GM12891 (cell line): ENCODE data around the gene KIR2DL1.
"Not testable (repeated sequence)": the region's sequence is repeated elsewhere in the genome, so short reads cannot be mapped to it uniquely, and the experiment has no call there.

Experiments
- DNase-seq: peaks from one replicate; pipeline ENCODE4 v3.0.0; 2011; ENCODE audit warnings: low spot score; ENCODE audit not compliant: insufficient read length
- FAIRE-seq: peaks from 2 replicates; lab custom pipeline; 2011; peaks lifted over from hg19 to GRCh38; lab: Jason Lieb, UNC
- PAX5 ChIP-seq: IDR thresholded peaks from 2 replicates; pipeline ENCODE4 v1.6.1; 2011; ENCODE audit warnings: low read length, moderate library complexity, mild to moderate bottlenecking; ENCODE audit not compliant: insufficient read depth, severe bottlenecking
- POLR2A ChIP-seq: IDR thresholded peaks from 2 replicates; pipeline ENCODE4 v1.6.1; 2011; ENCODE audit warnings: low read depth, low read length, control low read depth
- POLR2AphosphoS5 ChIP-seq: IDR thresholded peaks from 2 replicates; pipeline ENCODE4 v1.6.1; 2011; ENCODE audit warnings: low read depth, low read length, control low read depth
- POU2F2 ChIP-seq: IDR thresholded peaks from 2 replicates; pipeline ENCODE4 v1.6.1; 2011; ENCODE audit warnings: low read depth, mild to moderate bottlenecking, control low read depth, low read length, moderate library complexity
- SPI1 ChIP-seq: IDR thresholded peaks from 2 replicates; pipeline ENCODE4 v1.6.1; 2011; ENCODE audit warnings: low read depth, low read length, control low read depth
- TAF1 ChIP-seq: IDR thresholded peaks from 2 replicates; pipeline ENCODE4 v1.6.1; 2011; ENCODE audit warnings: low read depth, low read length, control low read depth

Gene KIR2DL1

DNA sequence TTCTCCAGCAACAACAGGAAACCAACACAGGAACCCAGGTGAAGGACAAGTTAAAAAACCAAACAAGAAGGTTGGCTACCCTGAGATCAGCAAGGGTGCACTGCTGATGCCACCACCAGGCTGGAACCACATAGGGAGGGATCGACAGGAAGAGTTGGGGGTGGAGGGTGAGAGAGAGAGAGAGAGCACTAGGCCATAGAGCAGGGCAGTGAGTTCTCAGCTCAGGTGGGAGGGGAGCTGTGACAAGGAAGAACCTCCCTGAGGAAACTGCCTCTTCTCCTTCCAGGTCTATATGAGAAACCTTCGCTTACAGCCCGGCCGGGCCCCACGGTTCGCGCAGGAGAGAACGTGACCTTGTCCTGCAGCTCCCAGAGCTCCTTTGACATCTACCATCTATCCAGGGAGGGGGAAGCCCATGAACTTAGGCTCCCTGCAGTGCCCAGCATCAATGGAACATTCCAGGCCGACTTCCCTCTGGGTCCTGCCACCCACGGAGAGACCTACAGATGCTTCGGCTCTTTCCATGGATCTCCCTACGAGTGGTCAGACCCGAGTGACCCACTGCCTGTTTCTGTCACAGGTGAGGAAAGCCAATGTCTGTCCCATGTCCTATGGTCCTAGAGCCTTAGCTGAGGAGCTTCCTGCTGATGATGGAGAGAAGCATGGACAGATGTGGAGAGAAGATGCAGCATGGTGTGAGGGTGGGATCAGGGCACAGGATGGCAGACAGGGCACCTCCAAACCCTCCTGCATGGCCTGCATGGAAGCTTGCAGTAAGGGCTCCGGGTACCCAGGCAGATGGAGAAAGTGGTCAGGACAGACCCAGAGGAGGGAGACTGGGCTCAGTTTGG, 36.3 kb downstream of the KIR2DL1 start:
- DNase-seq (no peak), FAIRE-seq (no peak)
- no peak for TF ChIP-seq PAX5

DNA sequence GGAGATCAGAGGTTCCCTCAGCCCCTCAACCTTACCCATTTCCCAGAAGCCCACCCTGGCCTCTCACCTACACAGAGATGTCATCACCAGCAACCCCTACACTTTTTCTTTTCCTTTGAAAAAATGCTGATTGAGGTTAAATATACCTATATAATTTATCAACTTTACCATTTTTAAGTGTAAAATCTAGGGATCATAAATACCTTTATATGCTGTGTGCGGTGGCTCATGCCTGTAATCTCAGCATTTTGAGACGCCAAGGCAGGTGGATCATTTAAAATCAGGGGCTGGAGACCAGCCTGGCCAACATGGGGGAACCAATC, 36.9 kb downstream of the KIR2DL1 start:
- DNase-seq = no peak
- TF ChIP-seq TAF1 = no peak
- TF ChIP-seq SPI1 = no peak
- no peak for TF ChIP-seq POLR2A
- no peak for TF ChIP-seq PAX5
- TF ChIP-seq POLR2AphosphoS5 = no peak
- no peak for TF ChIP-seq POU2F2
- no peak for FAIRE-seq

DNA sequence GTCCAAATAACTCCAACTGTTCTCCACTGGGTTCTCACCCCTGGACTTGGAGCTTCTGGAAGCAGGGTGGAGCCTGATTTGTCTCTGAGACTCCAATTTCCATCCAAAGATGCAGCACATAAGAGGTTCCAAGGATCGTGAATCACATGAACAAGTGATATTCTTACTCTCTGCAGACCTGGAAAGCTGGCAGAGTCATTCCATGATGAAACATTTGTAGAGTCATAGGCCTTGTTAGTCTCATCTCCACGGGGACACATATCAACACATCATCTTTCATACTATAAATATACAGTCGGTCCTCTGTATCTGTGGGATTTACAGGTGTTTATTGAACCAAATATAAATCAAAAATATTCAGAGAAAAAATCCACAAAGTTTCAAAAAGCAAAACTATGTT, 45.0 kb downstream of the KIR2DL1 start:
- FAIRE-seq, DNase-seq: not testable (repeated sequence)

DNA sequence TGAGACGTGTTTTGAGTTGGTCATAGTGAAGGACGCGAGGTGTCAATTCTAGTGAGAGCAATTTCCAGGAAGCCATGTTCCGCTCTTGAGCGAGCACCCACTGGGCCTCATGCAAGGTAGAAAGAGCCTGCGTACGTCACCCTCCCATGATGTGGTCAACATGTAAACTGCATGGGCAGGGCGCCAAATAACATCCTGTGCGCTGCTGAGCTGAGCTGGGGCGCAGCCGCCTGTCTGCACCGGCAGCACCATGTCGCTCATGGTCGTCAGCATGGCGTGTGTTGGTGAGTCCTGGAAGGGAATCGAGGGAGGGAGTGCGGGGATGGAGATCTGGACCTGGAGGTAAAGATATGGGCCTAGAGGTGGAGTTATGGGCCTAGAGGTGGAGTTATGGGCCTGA, 46.7 kb downstream of the KIR2DL1 start, which contains the start of gene KIR3DL1:
TSS of gene KIR3DL1 (plus strand) at position 218 of the 400 bp plus-strand sequence.
- FAIRE-seq, DNase-seq: not testable (repeated sequence)

DNA sequence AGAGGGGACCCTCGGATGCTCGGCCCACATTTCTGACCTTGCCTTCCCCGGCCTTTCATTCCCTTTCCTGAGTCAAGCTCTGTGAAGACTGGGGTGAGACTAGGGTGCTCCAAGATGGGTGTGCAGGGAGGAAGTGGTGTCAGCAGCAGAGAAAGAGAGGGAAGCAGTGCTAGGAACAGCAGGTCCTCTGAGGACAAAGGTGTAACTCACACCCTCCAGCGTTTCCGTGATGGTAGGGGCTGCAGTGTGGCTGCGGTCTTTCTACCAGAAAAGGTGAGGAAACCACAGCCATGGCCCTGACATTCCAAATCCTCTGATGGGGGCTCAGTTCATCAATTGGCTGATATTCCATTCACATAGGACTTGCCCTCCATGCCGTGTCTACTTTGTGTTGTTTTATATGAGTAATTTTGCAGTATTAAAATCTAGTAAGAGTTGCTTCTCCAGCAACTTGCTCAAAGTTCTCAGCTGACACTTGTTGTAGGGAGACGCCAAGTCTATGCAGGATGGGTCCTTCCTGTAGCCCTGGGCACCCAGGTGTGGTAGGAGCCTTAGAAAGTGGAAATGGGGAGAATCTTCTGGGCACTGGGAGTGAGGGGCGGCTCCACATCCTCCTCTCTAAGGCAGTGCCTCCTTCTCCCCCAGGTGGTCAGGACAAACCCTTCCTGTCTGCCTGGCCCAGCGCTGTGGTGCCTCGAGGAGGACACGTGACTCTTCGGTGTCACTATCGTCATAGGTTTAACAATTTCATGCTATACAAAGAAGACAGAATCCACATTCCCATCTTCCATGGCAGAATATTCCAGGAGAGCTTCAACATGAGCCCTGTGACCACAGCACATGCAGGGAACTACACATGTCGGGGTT, 48.3 kb downstream of the KIR2DL1 start:
- FAIRE-seq = no peak
- TF ChIP-seq POU2F2 (no peak), POLR2A (no peak), SPI1 (no peak), TAF1 (no peak), POLR2AphosphoS5 (no peak), PAX5 (no peak)
- DNase-seq = no peak

DNA sequence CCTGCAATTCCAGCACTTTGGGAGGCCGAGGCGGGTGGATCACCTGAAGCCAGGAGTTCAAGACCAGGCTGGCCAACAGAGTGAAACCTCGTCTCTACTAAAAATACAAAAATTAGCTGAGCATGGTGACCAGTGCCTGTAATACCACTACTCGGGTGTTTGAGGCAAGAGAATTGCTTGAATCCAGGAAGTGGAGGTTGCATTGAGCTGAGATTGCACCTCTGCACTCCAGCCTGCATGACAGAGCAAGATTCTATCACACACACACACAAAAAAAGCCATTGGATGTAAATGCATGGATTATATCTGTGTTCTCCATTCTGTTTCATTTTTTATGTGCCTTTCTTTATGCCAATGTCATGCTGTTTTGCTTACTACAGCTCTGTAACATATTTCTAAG, 54.8 kb downstream of the KIR2DL1 start:
- FAIRE-seq, DNase-seq: not testable (repeated sequence)

DNA sequence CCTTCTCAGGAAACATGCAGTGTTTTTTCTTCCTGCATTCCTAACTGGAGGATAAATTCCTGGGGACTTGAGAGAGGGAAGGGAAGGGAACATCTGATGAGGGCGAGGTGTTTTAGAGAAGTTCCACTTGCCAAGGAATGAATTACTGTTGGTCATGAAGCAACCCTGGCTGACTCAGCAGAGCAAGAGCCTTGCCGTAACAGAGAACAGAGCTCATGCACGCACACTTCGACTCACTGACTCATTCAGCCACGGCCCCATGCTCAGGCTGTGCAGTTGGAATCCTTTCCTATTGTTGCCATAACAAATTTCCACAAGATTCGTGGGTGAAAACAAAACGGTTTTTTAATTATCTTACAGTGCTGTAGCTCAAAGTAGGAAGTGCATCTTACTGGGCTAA, 55.7 kb downstream of the KIR2DL1 start:
- not testable (repeated sequence) for FAIRE-seq

DNA sequence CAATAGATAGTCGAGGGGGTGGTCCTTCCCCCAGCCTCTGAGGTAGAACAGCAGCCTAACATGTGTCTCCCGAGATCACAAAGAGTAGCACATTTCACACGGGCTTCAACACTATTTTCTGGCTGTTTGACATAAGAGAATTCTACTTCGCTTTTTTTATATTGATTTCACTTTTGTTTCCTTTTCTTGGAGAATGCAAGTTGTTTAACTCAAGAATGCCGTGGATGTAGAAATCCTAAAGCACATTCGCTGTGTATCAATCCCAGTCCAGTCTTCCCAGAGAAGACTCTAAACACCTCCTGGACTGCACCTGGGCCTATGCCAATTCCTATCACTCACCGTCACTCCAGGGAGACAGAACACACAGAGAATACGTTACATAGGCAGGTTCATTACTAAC, 58.5 kb downstream of the KIR2DL1 start:
- DNase-seq, FAIRE-seq: not testable (repeated sequence)

More for the DNA sequence above, 55.7 kb downstream of the KIR2DL1 start:
- not testable (repeated sequence) for DNase-seq

DNA sequence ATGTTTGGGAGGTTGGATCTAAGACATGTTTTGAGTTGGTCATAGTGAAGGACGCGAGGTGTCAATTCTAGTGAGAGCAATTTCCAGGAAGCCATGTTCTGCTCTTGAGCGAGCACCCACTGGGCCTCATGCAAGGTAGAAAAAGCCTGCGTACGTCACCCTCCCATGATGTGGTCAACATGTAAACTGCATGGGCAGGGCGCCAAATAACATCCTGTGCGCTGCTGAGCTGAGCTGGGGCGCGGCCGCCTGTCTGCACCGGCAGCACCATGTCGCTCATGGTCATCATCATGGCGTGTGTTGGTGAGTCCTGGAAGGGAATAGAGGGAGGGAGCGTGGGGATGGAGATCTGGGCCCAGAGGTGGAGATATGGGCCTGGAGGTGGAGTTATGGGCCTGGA, 62.9 kb downstream of the KIR2DL1 start, which contains the start of gene KIR2DS4:
TSS of gene KIR2DS4 (plus strand) at position 181 of the 400 bp plus-strand sequence.
- not testable (repeated sequence) for FAIRE-seq, DNase-seq
